HepG2 (cell line): ENCODE data around the gene ZNF783. TPM values are rescaled to one million over a fixed set of nuclear protein-coding genes. Genes with fewer than 3 reads are reported as not detected.

ENCODE experiments used
- FOXA1 ChIP-seq, 2 experiments: fragments of 450-650 bp in 1 of 2; sonication (generic) in 1 of 2; formaldehyde crosslinking in 1 of 2; IDR thresholded peaks; 2 replicates each; pipeline versions ENCODE4 v1.4.0 to v1.6.1; 2016 to 2020; ENCODE audit warnings: missing genetic modification reagents in 1 of 2
- FUBP1 ChIP-seq: sonication (generic); formaldehyde crosslinking; IDR thresholded peaks from 2 replicates; pipeline ENCODE4 v1.5.1; 2020; ENCODE audit warnings: missing genetic modification reagents, mild to moderate bottlenecking, borderline replicate concordance
- NFAT5 ChIP-seq: sonication (generic); formaldehyde crosslinking; IDR thresholded peaks from 2 replicates; pipeline ENCODE4 v1.4.0; 2020; ENCODE audit warnings: missing genetic modification reagents
- NFATC3 ChIP-seq: sonication (generic); formaldehyde crosslinking; IDR thresholded peaks from 2 replicates; pipeline ENCODE4 v1.5.1; 2020; ENCODE audit warnings: mild to moderate bottlenecking, missing genetic modification reagents
- PITX1 ChIP-seq: sonication (generic); formaldehyde crosslinking; IDR thresholded peaks from 2 replicates; pipeline ENCODE4 v1.5.1; 2020; ENCODE audit warnings: mild to moderate bottlenecking, missing genetic modification reagents
- STAT6 ChIP-seq: sonication (generic); formaldehyde crosslinking; IDR thresholded peaks from 2 replicates; pipeline ENCODE4 v1.4.0; 2020; ENCODE audit warnings: missing genetic modification reagents, mild to moderate bottlenecking, borderline replicate concordance
- ZBED4 ChIP-seq: sonication (generic); formaldehyde crosslinking; IDR thresholded peaks from 2 replicates; pipeline ENCODE4 v1.4.0; 2020; ENCODE audit warnings: missing genetic modification reagents, borderline replicate concordance
- ZBTB33 ChIP-seq: sonication (generic); formaldehyde crosslinking; IDR thresholded peaks from 2 replicates; pipeline ENCODE4 v1.4.0; 2020; ENCODE audit warnings: missing genetic modification reagents
- ZNF10 ChIP-seq: sonication (generic); formaldehyde crosslinking; IDR thresholded peaks from 2 replicates; pipeline ENCODE4 v1.4.0; 2020; ENCODE audit warnings: mild to moderate bottlenecking, low read depth, missing genetic modification reagents, borderline replicate concordance
- ZNF33B ChIP-seq: sonication (generic); formaldehyde crosslinking; IDR thresholded peaks from 2 replicates; pipeline ENCODE4 v1.5.1; 2020; ENCODE audit warnings: mild to moderate bottlenecking, missing genetic modification reagents
- polyA plus RNA-seq, 8 experiments: library from polyadenylated mRNA; depleted of rRNA in 3 of 8; stranded (reverse) in 7 of 8; unstranded in 1 of 8; fragments of >200 nt; fragmentation: Illumina TruSeq in 4 of 8; extraction: Trizol in 4 of 8; gene quantifications; 2 replicates each; pipeline versions ENCODE4 v1.2.1 to v1.2.3, GENCODE V29; 2011 to 2016; ENCODE audit warnings: low read depth in 4 of 8, missing spikeins in 1 of 8, mixed read lengths in 1 of 8; ENCODE audit not compliant: insufficient read depth in 1 of 8
- total RNA-seq, 5 experiments: library from RNA; depleted of rRNA; stranded (reverse); fragments of >200 nt; fragmentation: Illumina TruSeq; extraction: Trizol; gene quantifications; 2 replicates each; pipeline ENCODE4 v1.2.3, GENCODE V29; 2016; ENCODE audit warnings: low read depth in 1 of 5

ZNF783 gene
- total and polyA plus RNA-seq, 2 of the 13 experiments (the other 11 are each of a cell fraction or from before 2014, with no cell fraction given), result 4.1 to 5.2 TPM

GRCh38 chr7:149261829-149262617 lies at the start of gene ZNF783 (continued):
- TF ChIP-seq ZNF33B (CRISPR knock-in tag), result no peak; the same call in 1 of the 2 replicates
- no peak for TF ChIP-seq NFATC3 (CRISPR knock-in tag)
- TF ChIP-seq NFAT5, result 0 out of 2 replicates have a peak, but pooled peaks have one; percentile 72
- TF ChIP-seq FOXA1 (IDR thresholded peaks at IDR 0.05), result no peak
- no peak for TF ChIP-seq FOXA1 (CRISPR knock-in tag; IDR thresholded peaks at IDR 0.05)
- no peak for TF ChIP-seq FUBP1 (CRISPR knock-in tag)
- no peak for TF ChIP-seq STAT6 (CRISPR knock-in tag)
- no peak for TF ChIP-seq ZNF10 (CRISPR knock-in tag)
- peak; percentile 46; the same call in 1 of the 2 replicates for TF ChIP-seq ZBED4 (CRISPR knock-in tag)
- 0 out of 2 replicates have a peak, but pooled peaks have one; percentile 18 for TF ChIP-seq PITX1 (CRISPR knock-in tag)
- peak; percentile 25; the same call in 1 of the 2 replicates for TF ChIP-seq ZBTB33 (CRISPR knock-in tag)
